NCI-H82 (cell line): ENCODE data around the gene AQP12A.

ENCODE experiments used
- DNase-seq: peaks from one replicate; lab custom pipeline; 2025; lab: John Stamatoyannopoulos, UW

AQP12A gene

GRCh38 chr2:240707043-240707756 lies 15.5 kb downstream of the AQP12A start:
- DNase-seq: no peak

GRCh38 chr2:240707821-240708220 lies 16.2 kb downstream of the AQP12A start:
- no peak for DNase-seq

- no peak for DNase-seq
These were observed 16.8 kb downstream of the AQP12A start for GRCh38 chr2:240708457-240708856.

GRCh38 chr2:240711296-240711695 lies 19.6 kb downstream of the AQP12A start:
- DNase-seq: no peak

- DNase-seq: peak; percentile 29
These were observed 20.0 kb downstream of the AQP12A start for GRCh38 chr2:240711701-240712100.

GRCh38 chr2:240712121-240712520 lies 20.5 kb downstream of the AQP12A start:
- DNase-seq: no peak

GRCh38 chr2:240713071-240713927 lies 21.6 kb downstream of the AQP12A start:
- peak; percentile 57 for DNase-seq

- DNase-seq: peak; percentile 46
These were observed 22.5 kb downstream of the AQP12A start for GRCh38 chr2:240713928-240714746.

GRCh38 chr2:240714747-240715725 lies 23.4 kb downstream of the AQP12A start:
- peak; percentile 49 for DNase-seq

GRCh38 chr2:240716130-240716798 lies 24.6 kb downstream of the AQP12A start:
- DNase-seq: no peak

- no peak for DNase-seq
These were observed 25.5 kb downstream of the AQP12A start for GRCh38 chr2:240717181-240717641.

- DNase-seq: no peak
These were observed 26.3 kb downstream of the AQP12A start for GRCh38 chr2:240717681-240718581.

GRCh38 chr2:240718896-240719490 lies 27.3 kb downstream of the AQP12A start:
- no peak for DNase-seq

- no peak for DNase-seq
These were observed 28.2 kb downstream of the AQP12A start for GRCh38 chr2:240719676-240720545.

- no peak for DNase-seq
These were observed 29.3 kb downstream of the AQP12A start for GRCh38 chr2:240720686-240721595.

GRCh38 chr2:240721596-240722180 lies 30.0 kb downstream of the AQP12A start:
- DNase-seq: no peak

- DNase-seq: no peak
These were observed 30.7 kb downstream of the AQP12A start for GRCh38 chr2:240722376-240722775.
